Lung (tissue), 12 donors: ENCODE data around the gene CEP164. TPM values are rescaled to one million over a fixed set of nuclear protein-coding genes. Genes with fewer than 3 reads are reported as not detected.

Experiments used
- ATAC-seq: fragments of 200-7000 bp; cut with Tn5 transposase; one replicate; pipeline ENCODE4 v1.9.1; 2020; ENCODE audit warnings: moderate number of reproducible peaks; ENCODE audit not compliant: insufficient read depth, low FRiP score
- DNase-seq, 3 donors: peaks; one replicate each; pipeline ENCODE4 v3.0.0-alpha.2; 2013 to 2017
- H3K27ac ChIP-seq, 2 donors: one replicate each; pipeline ENCODE4 v1.5.1; 2013; ENCODE audit warnings: mild to moderate bottlenecking in 2 of 2, moderate library complexity in 2 of 2, control low read depth in 1 of 2, inconsistent platforms in 1 of 2, low read depth in 1 of 2, low read length in 1 of 2
- H3K27me3 ChIP-seq, 3 donors: one replicate each; pipeline ENCODE4 v1.5.1; 2013; ENCODE audit warnings: low read length in 2 of 3; ENCODE audit not compliant: control insufficient read depth in 3 of 3, insufficient read depth in 3 of 3
- H3K36me3 ChIP-seq, 4 donors: one replicate each; pipeline ENCODE4 v1.5.1; 2013; ENCODE audit warnings: low read length in 4 of 4, mild to moderate bottlenecking in 1 of 4, moderate library complexity in 1 of 4; ENCODE audit not compliant: control insufficient read depth in 4 of 4, insufficient read depth in 4 of 4
- H3K4me1 ChIP-seq, 5 donors: one replicate each; pipeline ENCODE4 v1.5.1; 2013; ENCODE audit warnings: low read length in 5 of 5, mild to moderate bottlenecking in 2 of 5, moderate library complexity in 1 of 5; ENCODE audit not compliant: control insufficient read depth in 5 of 5, insufficient read depth in 5 of 5
- H3K4me3 ChIP-seq: one replicate; pipeline ENCODE4 v1.5.1; 2013; ENCODE audit warnings: mild to moderate bottlenecking, control low read depth, moderate library complexity
- H3K9ac ChIP-seq, 2 donors: one replicate each; pipeline ENCODE4 v1.5.1; 2013; ENCODE audit warnings: low read length in 2 of 2, control low read depth in 1 of 2; ENCODE audit not compliant: insufficient read depth in 1 of 2
- H3K9me3 ChIP-seq, 4 donors: one replicate each; pipeline ENCODE4 v1.5.1; 2013; ENCODE audit warnings: low read length in 3 of 4, mild to moderate bottlenecking in 1 of 4, moderate library complexity in 1 of 4; ENCODE audit not compliant: control insufficient read depth in 4 of 4, insufficient read depth in 3 of 4
- CTCF ChIP-seq: IDR thresholded peaks from 2 replicates; pipeline ENCODE4 v1.5.1; 2012; ENCODE audit warnings: mild to moderate bottlenecking; ENCODE audit errors: control extremely low read depth, extremely low read depth
- WGBS, 2 donors: extraction: QIAGEN DNeasy Blood & Tissue Kit; methylation state at CpG; one replicate each; pipeline ENCODE4 v1.1.7; 2013; 5-methylcytosine and 5-hydroxymethylcytosine counted together
- polyA plus RNA-seq, 2 donors: library from polyadenylated mRNA; stranded (reverse); fragments of 200-250 nt; gene quantifications; one replicate each; pipeline ENCODE4 v1.2.1, GENCODE V29; 2013
- total RNA-seq, 2 donors: library from RNA; depleted of rRNA in 1 of 2; stranded (reverse); fragments of >200 nt in 1 of 2; gene quantifications; one replicate each; pipeline ENCODE4 v1.2.1, GENCODE V29; 2014 to 2021
- donor health status: control.
- donor health status: control.
- donor health status: Bipolar disorder and iron deficiency.
- donor health status: healthy.
- donor health status: DM: yes; HTN: yes; CAD: no.

Gene CEP164
- total and polyA plus RNA-seq, 4 donors: 12.0 to 36.1 (median 26.7) TPM

GRCh38 chr11:117300773-117301172, 26.9 kb upstream of the CEP164 start:
- Histone ChIP-seq H3K4me1 (peaks cover 3 to 17% (median 6%) of the 10 kb centered on the region in 5 donors), H3K36me3 (peaks cover 0 to 4% (median 0%) of the 10 kb centered on the region in 4 donors), H3K4me3 (no peak overlapping the region), H3K27ac (no peak overlapping the region), H3K9me3 (no peaks in the 10 kb centered on the region), H3K27me3 (no peaks in the 10 kb centered on the region), H3K9ac (no peak overlapping the region)
- ATAC-seq (no peak), DNase-seq (peak in 2 of 3 donors; percentile 9 to 15)
- no peak for TF ChIP-seq CTCF
- 80 to 85% methylated on average over 5 of the region's 5 CpGs for WGBS, 2 donors

GRCh38 chr11:117302228-117302627, 25.4 kb upstream of the CEP164 start:
- Histone ChIP-seq H3K4me3 (no peak overlapping the region), H3K27me3 (no peaks in the 10 kb centered on the region), H3K9ac (no peak overlapping the region), H3K27ac (no peak overlapping the region), H3K36me3 (peaks cover 0 to 3% (median 0%) of the 10 kb centered on the region in 4 donors), H3K4me1 (peaks cover 3 to 17% (median 6%) of the 10 kb centered on the region in 5 donors), H3K9me3 (no peaks in the 10 kb centered on the region)
- no peak for DNase-seq
- TF ChIP-seq CTCF: no peak
- WGBS, 2 donors: 91 to 95% methylated on average over 7 of the region's 7 CpGs
- ATAC-seq: no peak

- WGBS, 2 donors: 72 to 80% methylated on average over 4 of the region's 4 CpGs
- Histone ChIP-seq H3K36me3 (peaks cover 0 to 3% (median 0%) of the 10 kb centered on the region in 4 donors), H3K27me3 (no peaks in the 10 kb centered on the region), H3K27ac (no peak overlapping the region), H3K9me3 (no peaks in the 10 kb centered on the region), H3K4me3 (no peak overlapping the region), H3K9ac (no peak overlapping the region), H3K4me1 (peaks cover 3 to 17% (median 6%) of the 10 kb centered on the region in 5 donors)
- TF ChIP-seq CTCF: no peak
- ATAC-seq: no peak
- DNase-seq: no peak
Measured at GRCh38 chr11:117303101-117303500, 24.6 kb upstream of the CEP164 start.
